GM19035 (cell line): ENCODE measurements around the gene MKRN2.
"Not testable (repeated sequence)": the region's sequence is repeated elsewhere in the genome, so short reads cannot be mapped to it uniquely, and the experiment has no call there.

Source experiments
- ATAC-seq: cut with Tn5 transposase; IDR thresholded peaks from one replicate; pipeline ENCODE4 v1.9.1; 2021; ENCODE audit not compliant: unreplicated experiment

MKRN2 gene, protein sequence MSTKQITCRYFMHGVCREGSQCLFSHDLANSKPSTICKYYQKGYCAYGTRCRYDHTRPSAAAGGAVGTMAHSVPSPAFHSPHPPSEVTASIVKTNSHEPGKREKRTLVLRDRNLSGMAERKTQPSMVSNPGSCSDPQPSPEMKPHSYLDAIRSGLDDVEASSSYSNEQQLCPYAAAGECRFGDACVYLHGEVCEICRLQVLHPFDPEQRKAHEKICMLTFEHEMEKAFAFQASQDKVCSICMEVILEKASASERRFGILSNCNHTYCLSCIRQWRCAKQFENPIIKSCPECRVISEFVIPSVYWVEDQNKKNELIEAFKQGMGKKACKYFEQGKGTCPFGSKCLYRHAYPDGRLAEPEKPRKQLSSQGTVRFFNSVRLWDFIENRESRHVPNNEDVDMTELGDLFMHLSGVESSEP

GRCh38 chr3:12556690-12557472 is at the start of gene MKRN2:
Gene MKRN2, plus strand, starts transcription at chr3:12557087. Its CDS starts 64 bp downstream, at chr3:12557151.
- peak; percentile 82 for ATAC-seq

- no peak for ATAC-seq
Measured at GRCh38 chr3:12507591-12508281, 49.2 kb upstream of the MKRN2 start.

DNA sequence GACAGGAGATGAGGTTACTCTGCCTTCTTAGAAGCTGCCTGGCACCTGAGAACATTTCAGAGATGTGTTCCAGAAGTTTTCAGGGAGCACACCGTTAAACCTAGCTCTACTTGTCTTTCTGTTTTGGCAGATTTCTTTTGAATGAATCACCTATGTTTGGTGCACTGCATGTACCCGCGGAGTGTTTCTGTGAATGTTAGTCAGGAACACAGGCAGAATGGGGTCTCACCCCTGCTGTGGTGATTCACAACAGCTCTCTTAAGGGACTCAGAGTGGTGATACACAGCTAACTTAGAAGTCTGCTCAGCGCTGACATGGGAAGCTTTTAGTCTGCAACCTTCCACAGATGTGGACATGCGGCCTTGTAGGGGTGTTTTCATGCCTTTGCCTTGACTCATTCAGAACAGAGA is 48.6 kb upstream of the MKRN2 start:
- no peak for ATAC-seq

DNA sequence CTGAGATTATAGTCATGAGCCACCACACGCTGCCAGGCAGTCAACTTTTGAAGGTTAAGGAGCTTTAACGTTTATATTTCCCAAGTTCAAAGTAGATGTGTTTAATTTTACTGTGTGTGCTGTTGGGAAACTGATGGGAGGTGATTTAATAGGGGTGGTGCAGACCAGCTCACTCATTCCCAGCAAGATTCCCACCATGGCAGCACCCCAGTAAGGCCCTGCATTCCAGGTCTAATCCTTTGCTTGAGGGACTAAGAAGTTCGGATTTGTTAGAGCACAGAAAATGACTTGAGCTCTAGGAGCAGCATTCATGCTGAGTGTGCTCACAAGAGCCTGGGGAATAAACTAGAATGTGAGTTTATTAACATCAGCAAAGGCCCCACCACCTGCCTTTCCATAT is 47.4 kb upstream of the MKRN2 start:
- ATAC-seq: no peak

GRCh38 chr3:12512534-12513118 is 44.3 kb upstream of the MKRN2 start:
- ATAC-seq: no peak

DNA sequence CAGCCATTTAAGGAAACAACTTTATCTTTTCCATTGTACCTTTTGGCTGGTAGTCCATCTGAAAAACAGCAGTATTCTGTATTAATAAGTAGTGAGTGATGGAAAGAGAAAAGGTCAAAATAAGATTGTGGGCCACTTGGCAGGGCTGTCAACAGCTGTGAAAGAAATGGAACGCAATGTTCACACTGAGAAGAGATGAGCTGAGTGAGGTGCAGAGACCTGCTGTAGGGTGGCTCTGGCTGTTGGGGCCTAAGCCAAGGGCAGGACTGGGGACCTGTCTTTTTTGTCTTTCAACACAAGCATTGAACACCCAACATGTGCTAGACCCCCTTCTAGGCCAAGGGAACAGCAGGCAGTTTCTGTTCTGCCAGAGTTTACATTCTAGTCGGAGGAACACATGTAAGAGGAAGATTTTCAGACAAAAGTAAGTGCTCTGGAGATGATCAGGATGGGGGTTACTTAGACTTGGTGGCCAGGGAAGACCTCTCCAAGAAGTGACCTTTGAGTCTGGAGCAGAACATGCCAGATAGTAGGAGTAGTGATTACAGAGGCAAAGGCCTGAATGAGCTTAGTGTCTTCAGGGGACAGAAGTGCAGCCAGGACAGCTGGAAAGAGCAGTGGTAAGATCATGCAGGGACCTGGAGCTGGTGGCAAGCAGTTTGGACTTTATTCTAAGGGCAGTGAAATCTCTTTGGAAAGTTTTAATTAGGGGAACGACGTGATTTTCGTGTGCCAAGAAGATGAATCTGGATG is 43.0 kb upstream of the MKRN2 start:
- ATAC-seq: no peak

DNA sequence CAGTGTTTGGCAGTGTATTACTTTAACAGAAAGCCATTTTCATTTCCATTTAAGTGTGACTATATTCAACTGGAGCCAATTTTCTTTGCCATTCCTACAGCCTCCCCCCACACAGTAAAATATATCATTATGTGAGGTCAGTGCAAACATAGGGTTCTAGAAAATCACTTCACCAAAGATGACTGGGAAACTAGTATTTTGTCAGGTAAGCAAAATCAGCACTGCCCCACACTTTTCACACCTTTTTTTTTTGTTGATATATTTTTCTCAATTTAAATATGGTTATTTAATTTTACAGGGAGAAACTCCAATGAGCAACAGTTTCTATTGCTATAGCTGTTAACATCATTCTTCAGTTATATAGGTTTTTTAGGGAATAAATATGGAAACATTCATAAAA is 41.3 kb upstream of the MKRN2 start:
- ATAC-seq: no peak

GRCh38 chr3:12516873-12517272 is 40.0 kb upstream of the MKRN2 start:
- ATAC-seq: no peak

- ATAC-seq: no peak
Measured at GRCh38 chr3:12518261-12519028, 38.4 kb upstream of the MKRN2 start.

GRCh38 chr3:12521010-12521409 is 35.9 kb upstream of the MKRN2 start:
- no peak for ATAC-seq

GRCh38 chr3:12522721-12523120 is 34.2 kb upstream of the MKRN2 start:
- ATAC-seq: no peak

DNA sequence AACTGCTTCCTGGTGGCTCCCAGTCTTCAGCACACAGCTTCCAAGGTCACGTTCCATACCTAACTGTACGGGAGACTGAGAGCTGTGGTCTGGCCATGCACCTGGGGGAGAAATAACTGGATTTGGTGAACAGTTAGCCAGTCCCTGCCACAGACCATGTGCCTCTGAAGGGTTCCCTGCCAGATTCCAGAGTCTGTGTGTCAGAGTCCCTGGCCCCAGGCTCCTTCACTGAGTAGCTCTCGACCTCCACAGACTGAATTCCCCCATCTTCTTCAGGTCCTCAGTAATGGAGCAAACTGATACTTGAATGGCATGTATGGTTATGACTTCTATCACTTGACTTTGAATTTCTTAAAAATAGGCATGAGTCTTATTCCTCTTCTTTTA is 29.1 kb upstream of the MKRN2 start:
- no peak for ATAC-seq

DNA sequence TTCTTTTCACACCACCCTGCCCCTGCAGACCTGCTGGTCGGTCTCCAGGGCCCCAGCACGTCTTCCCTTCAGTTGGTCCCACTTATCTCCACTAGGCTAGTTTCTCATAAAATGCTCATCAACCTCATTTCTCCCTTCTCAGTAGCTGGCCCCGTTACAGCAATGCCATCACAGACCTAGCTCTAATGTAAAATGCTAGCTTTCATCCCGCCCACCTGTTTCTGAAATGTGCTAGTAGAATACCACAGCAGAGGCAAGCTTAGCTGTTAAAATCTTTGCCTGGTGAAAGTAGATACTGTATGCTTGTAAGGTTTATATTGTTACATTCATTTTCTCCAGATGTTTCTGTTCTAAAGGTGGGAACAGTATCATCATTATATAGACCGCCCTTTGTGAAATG is 24.7 kb upstream of the MKRN2 start:
- no peak for ATAC-seq

DNA sequence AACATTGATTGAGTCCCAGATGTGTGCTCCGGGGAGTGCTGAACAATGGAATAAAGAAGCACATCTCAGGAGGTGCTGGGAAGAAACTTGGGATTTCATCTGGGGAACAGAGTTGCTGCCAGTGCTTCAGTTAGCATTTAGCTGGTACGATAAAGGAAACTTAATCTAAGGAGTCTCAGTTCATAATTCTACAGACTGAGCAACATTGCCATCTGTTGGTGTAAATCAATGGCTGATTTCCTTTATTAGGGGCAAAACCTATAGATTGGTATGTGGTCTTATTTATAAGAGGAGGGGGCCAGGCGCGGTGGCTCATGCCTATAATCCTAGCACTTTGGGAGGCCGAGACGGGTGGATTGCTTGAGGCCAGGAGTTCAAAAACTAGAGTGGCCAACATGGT is 20.5 kb upstream of the MKRN2 start:
- no peak for ATAC-seq

GRCh38 chr3:12541625-12542024 is 15.3 kb upstream of the MKRN2 start:
- ATAC-seq: no peak

DNA sequence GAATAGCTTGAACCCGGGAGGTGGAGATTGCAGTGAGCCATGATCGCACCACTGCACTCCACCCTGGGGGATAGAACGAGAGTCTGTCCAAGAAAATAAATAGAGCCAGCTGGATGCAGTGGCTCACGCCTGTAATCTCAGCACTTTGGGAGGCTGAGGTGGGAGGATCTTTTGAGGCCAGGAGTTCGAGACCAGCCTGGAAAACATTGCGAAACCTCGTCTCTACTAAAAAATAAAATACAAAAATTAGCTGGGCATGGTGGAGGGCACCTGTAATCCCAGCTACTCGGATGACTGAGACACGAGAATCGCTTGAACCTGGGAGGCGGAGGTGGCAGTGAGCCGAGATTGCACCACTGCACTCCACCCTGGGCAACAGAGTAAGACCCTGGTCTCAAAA is 13.4 kb upstream of the MKRN2 start:
- ATAC-seq: not testable (repeated sequence)

- ATAC-seq: no peak
Measured at GRCh38 chr3:12544652-12545472, 12.0 kb upstream of the MKRN2 start.

GRCh38 chr3:12545473-12545791 is 11.5 kb upstream of the MKRN2 start, which contains the start of gene MKRN2OS:
Gene MKRN2OS, minus strand, starts transcription at chr3:12545499. Its CDS starts 35 bp downstream, at chr3:12545464.
- no peak for ATAC-seq
